ENCODE results near the gene UBE2Q1. TPM values are rescaled to one million over a fixed set of nuclear protein-coding genes. Genes with fewer than 3 reads are reported as not detected.

The UBE2Q1 gene
- total and polyA plus RNA-seq, 4 donors: 8.2 to 22.0 (median 14.2) TPM

- 86% methylated on average over 3 of the region's 3 CpGs for WGBS
- H3K4me1 ChIP-seq (ENCODE audit: control insufficient read depth in 4 of 4, insufficient read depth in 4 of 4, low read length in 3 of 4): peaks cover 0 to 1% (median under 1%) of the 10 kb centered on the region in 4 donors
- no peaks in the 10 kb centered on the region for H3K9me3 ChIP-seq (ENCODE audit: control insufficient read depth in 4 of 4, low read length in 3 of 4)
- TF ChIP-seq JUND (IDR thresholded peaks at IDR 0.05) (no peak), GABPA (IDR thresholded peaks at IDR 0.05 in 1 of 2, conservative IDR thresholded peaks at IDR 0.05 in 1 of 2) (no peak), HNF4G (IDR thresholded peaks at IDR 0.05) (no peak), TAF1 (conservative IDR thresholded peaks at IDR 0.05) (no peak), ZBTB33 (IDR thresholded peaks at IDR 0.05) (no peak), REST (IDR thresholded peaks at IDR 0.05) (no peak), ATF3 (IDR thresholded peaks at IDR 0.05) (no peak), HNF4A (conservative IDR thresholded peaks at IDR 0.05) (no peak)
- no peaks in the 10 kb centered on the region for H3K36me3 ChIP-seq (ENCODE audit: control insufficient read depth in 4 of 4, insufficient read depth in 3 of 4, low read depth in 1 of 4, low read length in 3 of 4)
- H3K27me3 ChIP-seq (ENCODE audit: control insufficient read depth in 4 of 4, insufficient read depth in 4 of 4, low read length in 3 of 4): peaks cover 0 to 2% (median 0%) of the 10 kb centered on the region in 4 donors
- no peak overlapping the region for H3K4me3 ChIP-seq (ENCODE audit: low read depth in 1 of 3, low read length in 3 of 3)
- H3K27ac ChIP-seq (ENCODE audit: low read depth in 1 of 2, low read length in 2 of 2): no peak overlapping the region
- no peak overlapping the region for H3K9ac ChIP-seq (ENCODE audit: low read depth in 1 of 2, low read length in 2 of 2)
- no peak for DNase-seq (ENCODE audit: low spot score)
Measured at GRCh38 chr1:154573168-154573510, 14.7 kb upstream of the UBE2Q1 start.

- DNase-seq (ENCODE audit: low spot score): no peak
- H3K4me1 ChIP-seq (ENCODE audit: control insufficient read depth in 4 of 4, insufficient read depth in 4 of 4, low read length in 3 of 4): peaks cover 1 to 6% (median 5%) of the 10 kb centered on the region in 4 donors
- H3K9me3 ChIP-seq (ENCODE audit: control insufficient read depth in 4 of 4, low read length in 3 of 4): no peaks in the 10 kb centered on the region
- H3K27me3 ChIP-seq (ENCODE audit: control insufficient read depth in 4 of 4, insufficient read depth in 4 of 4, low read length in 3 of 4): peaks cover 0 to 2% (median 0%) of the 10 kb centered on the region in 4 donors
- H3K9ac ChIP-seq (ENCODE audit: low read depth in 1 of 2, low read length in 2 of 2): no peak overlapping the region
- no peaks in the 10 kb centered on the region for H3K36me3 ChIP-seq (ENCODE audit: control insufficient read depth in 4 of 4, insufficient read depth in 3 of 4, low read depth in 1 of 4, low read length in 3 of 4)
- no peak overlapping the region for H3K27ac ChIP-seq (ENCODE audit: low read depth in 1 of 2, low read length in 2 of 2)
- H3K4me3 ChIP-seq (ENCODE audit: low read depth in 1 of 3, low read length in 3 of 3): no peak overlapping the region
- 66% methylated on average over 10 of the region's 10 CpGs for WGBS
- TF ChIP-seq NR2F2 (IDR thresholded peaks at IDR 0.05) (no peak), SP1 (IDR thresholded peaks at IDR 0.05) (no peak), JUND (IDR thresholded peaks at IDR 0.05) (no peak), TAF1 (conservative IDR thresholded peaks at IDR 0.05) (no peak), REST (IDR thresholded peaks at IDR 0.05) (no peak), ATF3 (IDR thresholded peaks at IDR 0.05) (no peak), RAD21 (IDR thresholded peaks at IDR 0.05) (no peak), RXRA (IDR thresholded peaks at IDR 0.05) (no peak), HNF4G (IDR thresholded peaks at IDR 0.05) (no peak), FOXA2 (IDR thresholded peaks at IDR 0.05) (no peak), FOXA1 (IDR thresholded peaks at IDR 0.05) (no peak), ZBTB33 (IDR thresholded peaks at IDR 0.05) (no peak), CTCF (IDR thresholded peaks at IDR 0.05; ENCODE audit: low read depth, low read length, missing input control) (no peak), HNF4A (conservative IDR thresholded peaks at IDR 0.05) (no peak), GABPA (IDR thresholded peaks at IDR 0.05 in 1 of 2, conservative IDR thresholded peaks at IDR 0.05 in 1 of 2) (no peak), EGR1 (IDR thresholded peaks at IDR 0.05; ENCODE audit: low read depth in 2 of 2) (no peak)
Measured at GRCh38 chr1:154572468-154573167, 14.2 kb upstream of the UBE2Q1 start.
